Measurements from ENCODE around the gene PAXIP1. TPM values are rescaled to one million over a fixed set of nuclear protein-coding genes. Genes with fewer than 3 reads are reported as not detected.
A peak's percentile ranks its signal among the peaks of the same experiment; 100 is the strongest.
"Not testable (repeated sequence)": the region's sequence is repeated elsewhere in the genome, so short reads cannot be mapped to it uniquely, and the experiment has no call there.

PAXIP1 gene, protein sequence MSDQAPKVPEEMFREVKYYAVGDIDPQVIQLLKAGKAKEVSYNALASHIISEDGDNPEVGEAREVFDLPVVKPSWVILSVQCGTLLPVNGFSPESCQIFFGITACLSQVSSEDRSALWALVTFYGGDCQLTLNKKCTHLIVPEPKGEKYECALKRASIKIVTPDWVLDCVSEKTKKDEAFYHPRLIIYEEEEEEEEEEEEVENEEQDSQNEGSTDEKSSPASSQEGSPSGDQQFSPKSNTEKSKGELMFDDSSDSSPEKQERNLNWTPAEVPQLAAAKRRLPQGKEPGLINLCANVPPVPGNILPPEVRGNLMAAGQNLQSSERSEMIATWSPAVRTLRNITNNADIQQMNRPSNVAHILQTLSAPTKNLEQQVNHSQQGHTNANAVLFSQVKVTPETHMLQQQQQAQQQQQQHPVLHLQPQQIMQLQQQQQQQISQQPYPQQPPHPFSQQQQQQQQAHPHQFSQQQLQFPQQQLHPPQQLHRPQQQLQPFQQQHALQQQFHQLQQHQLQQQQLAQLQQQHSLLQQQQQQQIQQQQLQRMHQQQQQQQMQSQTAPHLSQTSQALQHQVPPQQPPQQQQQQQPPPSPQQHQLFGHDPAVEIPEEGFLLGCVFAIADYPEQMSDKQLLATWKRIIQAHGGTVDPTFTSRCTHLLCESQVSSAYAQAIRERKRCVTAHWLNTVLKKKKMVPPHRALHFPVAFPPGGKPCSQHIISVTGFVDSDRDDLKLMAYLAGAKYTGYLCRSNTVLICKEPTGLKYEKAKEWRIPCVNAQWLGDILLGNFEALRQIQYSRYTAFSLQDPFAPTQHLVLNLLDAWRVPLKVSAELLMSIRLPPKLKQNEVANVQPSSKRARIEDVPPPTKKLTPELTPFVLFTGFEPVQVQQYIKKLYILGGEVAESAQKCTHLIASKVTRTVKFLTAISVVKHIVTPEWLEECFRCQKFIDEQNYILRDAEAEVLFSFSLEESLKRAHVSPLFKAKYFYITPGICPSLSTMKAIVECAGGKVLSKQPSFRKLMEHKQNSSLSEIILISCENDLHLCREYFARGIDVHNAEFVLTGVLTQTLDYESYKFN
- 8.2 and 10.2 TPM in 2 replicates for total RNA-seq (2014; rRNA removed; shearing (Covaris generic))

DNA sequence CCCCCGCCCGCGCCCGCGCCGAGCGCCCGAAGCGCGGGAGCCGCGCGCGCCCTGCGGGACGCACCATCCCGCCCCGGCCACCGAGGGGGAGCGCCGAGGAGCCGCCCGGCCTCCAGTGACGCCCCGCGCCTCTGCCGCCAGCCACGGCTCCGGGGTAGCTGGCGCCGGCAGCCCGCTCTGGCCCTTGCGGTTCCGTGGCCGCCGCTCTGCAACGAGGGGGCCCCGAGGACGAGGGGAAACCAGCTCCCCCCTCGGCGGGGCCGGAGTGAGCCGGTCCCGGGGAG lies at the start of gene PAXIP1:
PAXIP1 (minus strand) TSS at position 33 of the 284 bp plus-strand sequence. CDS start 195 bp downstream, outside the sequence.
- no peak for DNase-seq (ENCODE audit: low read depth)

DNA sequence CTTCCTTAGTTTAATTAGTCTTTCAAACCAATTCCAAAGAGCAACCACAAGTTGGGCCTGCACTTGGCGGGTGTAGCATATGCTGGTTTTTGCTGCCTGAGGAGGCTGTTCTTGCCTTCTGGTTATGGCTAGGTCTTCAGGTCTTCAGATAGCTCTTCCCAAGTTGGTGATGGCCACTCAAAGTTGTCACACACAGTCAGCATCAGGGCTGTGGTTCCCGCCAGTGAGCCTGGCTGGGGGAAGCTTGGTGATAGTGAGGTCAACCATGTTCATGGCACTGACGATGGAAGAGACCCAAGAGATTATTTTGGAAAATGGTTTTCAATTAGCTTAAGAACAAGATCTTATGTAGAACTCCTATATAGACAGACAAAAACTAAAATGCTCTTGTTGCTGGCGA lies 48.4 kb upstream of the PAXIP1 start:
- no peak for DNase-seq (ENCODE audit: low read depth)

DNA sequence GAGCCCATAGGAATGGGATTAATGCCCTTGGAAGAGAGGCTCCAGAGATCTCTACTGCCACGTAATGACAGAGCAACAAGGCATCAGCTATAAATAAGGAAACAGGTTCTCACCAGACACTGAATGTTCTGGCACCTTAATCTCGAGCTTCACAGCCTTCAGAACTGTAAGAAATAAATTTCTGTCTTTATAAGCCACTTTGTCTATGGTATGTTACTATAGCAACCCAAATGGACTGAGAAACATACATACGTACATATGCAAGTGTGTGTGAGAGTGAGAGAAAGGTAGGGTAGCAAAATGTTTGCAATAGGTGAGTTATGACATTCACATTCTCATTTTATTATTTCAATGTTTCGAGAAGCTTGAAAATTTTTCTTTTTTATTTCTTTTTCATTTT lies 45.1 kb upstream of the PAXIP1 start:
- DNase-seq (ENCODE audit: low read depth) = no peak

DNA sequence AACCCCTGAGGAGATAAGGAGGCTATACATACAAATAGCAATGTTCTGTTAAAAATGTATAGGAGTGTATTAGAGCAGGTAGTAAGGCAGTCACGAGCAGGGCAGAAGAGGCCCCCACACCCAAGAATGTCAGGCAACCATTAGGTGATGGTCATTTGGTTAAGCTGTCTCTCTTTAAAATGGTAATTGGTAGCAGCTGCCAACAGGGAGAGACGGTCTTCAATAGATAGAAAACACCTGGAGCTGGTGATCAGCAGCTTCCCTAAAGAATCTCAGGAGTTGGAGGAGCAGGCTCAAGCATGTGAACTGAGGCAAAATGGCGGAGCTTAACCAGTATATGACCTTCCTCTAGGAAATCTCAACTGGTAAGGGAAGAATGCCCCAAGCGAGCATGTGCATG lies 40.8 kb upstream of the PAXIP1 start:
- no peak for DNase-seq (ENCODE audit: low read depth)

DNA sequence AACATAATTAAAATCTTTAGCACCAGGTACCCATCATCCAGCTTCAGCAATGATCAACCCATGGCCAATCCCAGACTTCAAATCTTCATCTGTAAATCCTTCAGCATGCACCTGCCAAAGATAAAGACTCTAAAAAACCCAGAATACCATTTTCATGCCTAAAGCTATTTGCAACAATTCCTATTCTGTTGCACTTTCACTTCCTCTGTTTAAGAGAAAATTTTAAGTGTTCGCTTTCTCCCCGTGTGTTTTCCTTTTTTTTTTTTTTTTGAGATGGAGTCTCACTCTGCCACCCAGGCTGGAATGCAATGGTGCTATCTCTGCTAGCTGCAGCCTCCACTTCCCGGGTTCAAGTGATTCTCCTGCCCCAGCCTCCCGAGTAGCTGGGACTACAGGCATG lies 35.4 kb upstream of the PAXIP1 start:
- no peak for DNase-seq (ENCODE audit: low read depth)

DNA sequence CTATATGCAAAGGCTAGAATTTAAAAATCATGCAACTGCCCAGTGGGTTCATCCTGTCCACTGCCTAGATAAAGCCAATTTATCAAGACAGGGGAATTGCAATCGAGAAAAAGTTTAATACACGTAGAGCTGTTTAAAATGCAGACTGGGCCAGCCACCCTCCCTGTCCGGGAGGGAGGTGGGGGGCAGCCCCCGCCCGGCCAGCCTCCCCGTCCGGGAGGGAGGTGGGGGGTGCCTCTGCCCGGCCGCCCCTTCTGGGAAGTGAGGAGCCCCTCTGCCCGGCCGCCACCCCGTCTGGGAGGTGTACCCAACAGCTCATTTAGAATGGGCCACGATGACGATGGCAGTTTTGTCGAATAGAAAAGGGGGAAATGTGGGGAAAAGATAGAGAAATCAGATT lies 31.6 kb upstream of the PAXIP1 start:
- not testable (repeated sequence) for DNase-seq (ENCODE audit: low read depth)

DNA sequence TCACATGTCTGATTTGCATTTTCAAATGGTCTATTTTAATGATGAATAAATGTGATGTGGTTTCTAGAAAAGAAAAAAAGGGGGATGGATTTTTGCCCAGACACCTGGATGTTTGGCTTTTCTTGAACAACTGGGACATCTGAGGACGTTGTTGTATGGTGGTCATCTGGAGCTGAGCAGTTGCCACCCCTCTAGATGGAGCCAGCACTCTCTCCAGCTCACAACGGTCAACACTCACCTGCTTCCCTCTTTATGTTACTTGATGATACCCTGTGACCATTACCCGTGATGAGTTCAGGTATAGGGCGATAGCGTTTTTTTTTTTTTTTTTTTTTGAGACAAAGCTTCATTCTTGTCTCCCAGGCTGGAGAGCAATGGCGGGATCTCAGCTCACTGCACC lies 30.1 kb upstream of the PAXIP1 start:
- no peak for DNase-seq (ENCODE audit: low read depth)

DNA sequence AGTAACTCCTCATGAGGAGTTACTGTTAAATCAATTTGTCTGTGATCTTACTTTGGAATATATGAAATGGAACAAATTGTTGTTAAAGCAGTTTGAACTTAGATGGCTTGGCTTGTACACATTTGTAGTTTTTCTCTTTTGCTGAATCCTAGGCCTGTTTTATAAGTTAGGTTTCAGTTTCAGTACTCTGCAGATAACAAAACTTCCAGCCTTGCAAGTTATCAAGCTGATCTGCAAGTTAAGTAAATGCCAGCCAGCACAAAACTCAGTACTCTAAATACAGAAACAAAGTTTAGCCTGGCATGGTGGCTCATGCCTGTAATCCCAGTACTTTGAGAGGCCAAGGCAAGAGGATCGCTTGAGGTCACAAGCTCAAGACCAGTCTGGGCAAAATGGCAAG lies 25.0 kb upstream of the PAXIP1 start:
- DNase-seq (ENCODE audit: low read depth) = no peak

DNA sequence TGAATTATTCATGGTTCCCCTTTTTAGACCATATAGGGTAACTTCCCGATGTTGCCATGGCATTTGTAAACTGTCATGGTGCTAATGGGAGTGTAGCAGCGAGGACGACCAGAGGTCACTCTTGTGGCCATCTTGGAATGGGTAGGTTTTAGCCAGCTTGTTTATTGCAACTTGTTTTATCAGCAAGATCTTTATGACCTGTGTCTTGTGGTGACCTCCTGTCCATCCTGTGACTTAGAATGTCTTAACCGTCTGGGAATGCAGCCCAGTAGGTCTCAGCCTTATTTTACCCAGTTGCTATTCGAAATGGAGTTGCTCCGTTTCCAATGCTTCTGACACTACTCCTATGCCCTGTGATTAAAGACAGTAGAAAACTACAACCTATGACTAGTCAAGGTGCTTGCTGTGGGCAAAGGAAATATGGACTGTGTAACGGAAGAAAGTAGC lies 18.8 kb upstream of the PAXIP1 start:
- no peak for DNase-seq (ENCODE audit: low read depth)

DNA sequence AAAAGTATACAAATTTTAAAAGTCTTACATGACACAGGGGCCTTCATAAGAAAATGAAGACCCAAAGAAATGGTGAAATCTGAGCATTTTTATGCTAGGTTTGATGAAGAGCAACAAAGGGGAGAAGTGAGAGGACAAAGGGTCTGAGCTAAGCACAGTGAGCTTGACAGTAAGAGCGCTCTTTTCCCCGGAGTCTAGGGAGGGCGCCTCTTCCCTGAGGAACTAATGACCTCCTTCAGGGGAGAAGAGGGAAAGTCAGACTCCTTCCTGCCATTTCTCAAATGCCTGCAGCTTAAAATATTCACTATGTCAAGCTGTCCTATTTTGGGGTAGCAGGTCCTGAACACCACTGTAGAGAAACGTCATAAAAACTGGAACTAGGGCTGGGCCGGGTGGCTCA lies 18.1 kb upstream of the PAXIP1 start:
- no peak for DNase-seq (ENCODE audit: low read depth)

DNA sequence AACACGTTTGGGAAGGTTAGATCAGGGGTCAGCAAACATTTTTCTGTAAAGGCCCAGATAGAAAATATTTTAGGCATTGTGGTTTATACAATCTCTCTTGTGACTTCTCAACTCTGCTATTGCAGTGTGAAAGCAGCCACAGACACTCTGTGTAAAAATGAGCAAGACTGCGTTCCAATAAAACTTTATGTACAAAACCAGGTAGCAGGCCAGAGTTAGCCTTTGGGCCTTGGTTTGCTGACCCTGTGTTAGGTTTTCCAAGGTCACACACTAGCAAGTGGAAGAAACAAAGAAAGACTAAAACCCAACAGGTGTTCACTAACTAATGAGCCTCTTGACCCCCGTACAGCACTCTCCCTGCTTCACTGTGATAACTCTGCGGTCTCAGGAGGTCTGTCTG lies 14.9 kb upstream of the PAXIP1 start:
- no peak for DNase-seq (ENCODE audit: low read depth)

DNA sequence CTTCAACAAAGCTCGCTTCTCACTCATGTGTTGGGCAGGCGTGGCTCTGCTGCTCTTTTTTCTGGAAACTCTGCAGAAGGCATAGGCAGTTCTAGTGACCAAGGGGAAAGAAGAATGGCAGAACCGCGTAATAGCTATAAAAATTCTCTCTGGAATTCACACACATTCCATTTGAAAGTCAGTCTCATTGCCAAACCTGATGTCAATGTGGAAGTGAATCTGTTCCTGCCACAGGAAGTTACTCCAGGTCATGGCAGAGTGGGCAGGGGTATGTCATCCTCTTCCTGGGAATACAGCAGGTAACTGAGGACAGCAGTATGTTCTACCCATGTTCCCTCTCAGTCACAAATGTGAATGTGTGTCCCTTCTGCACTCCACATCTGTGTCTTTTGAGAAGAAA lies 8.2 kb upstream of the PAXIP1 start:
- DNase-seq (ENCODE audit: low read depth) = no peak

DNA sequence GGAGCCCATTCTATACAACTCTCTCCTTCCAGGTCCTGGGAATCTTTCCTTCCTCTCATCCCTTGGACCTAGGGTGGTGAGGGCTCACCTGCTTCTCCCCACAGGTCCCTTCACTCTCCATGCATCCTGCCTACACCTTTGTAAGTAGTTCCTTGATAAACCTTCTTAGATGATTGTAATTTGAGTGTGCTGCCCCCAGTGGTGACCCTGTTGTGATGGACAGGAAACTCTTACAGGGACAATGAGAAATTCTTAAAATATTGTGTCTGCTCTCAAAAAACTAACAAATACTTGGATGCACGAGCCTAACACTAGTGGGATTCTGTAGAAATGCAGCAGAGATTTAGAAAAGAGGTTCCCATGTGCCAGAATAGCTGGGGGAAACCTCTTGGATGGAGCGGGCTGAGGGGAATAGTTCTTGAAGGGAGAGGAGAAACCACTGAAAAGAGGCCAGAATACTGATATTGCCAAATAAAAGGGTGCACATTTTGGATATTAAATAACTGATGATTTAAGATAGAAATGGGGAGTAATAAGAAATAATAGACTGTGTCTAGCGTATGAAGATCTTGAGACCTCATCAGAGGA lies 6.7 kb upstream of the PAXIP1 start:
- DNase-seq (ENCODE audit: low read depth) = peak; percentile 8

DNA sequence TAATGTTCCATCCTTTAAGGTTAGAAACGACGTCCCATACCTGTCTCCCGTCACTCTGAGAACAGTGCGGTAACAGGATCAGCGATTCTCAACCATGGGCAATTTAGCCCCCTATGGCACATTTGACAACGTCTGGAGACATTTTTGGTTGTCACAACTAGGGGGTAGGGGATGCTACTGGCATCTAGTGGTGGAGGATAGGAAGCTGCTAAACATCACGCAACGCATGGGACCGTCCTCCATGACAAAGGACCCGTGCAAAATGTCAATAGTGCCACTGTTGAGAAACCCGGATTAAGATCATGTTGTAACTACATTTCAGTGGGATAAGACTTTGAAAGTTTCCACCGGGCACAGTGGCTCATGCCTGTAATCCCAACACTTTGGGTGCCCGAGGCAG lies 5.0 kb upstream of the PAXIP1 start:
- DNase-seq (ENCODE audit: low read depth) = peak; percentile 47

DNA sequence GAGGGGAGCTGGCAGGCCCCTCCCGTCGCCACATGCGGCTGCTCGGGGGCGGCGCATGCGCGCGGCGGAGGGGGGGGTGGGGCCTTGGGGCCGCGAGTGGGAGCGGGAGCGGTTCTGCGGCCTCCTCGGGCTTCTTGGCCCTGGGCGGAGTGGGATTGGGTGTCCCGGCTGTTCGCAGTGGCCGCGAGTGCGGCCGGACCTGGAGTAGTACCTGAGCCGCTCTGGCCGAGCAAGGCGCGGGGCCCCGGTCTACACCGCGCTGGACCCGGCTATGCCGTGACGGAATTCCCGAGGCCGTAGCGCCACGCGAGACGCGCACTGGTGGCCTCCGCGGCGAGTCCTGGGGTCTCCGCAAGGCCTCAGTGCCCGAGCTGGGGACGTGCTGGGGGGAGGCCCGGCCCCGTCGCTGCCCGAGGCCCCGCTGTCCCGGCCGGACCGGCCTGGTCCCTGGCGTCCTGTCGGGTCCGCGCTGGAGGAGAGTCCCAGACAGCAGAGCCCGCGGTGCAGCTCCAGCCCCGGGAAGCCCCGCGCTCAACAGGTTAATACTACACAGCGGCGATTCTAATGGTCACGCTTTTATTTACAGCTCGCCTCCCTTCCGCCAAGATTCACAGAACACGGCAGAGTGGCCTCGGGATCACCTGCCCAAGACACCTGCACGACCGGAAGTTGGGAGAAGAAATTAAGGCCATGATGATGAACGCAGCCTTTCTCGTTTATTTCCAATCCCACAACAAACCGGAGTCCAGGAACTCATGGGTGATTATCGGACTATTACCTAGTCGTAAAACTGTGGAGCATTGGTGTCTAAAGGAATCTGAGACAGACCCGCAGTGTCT lies 671 bp upstream of the PAXIP1 start:
- DNase-seq (ENCODE audit: low read depth) = peak; percentile 80

DNA sequence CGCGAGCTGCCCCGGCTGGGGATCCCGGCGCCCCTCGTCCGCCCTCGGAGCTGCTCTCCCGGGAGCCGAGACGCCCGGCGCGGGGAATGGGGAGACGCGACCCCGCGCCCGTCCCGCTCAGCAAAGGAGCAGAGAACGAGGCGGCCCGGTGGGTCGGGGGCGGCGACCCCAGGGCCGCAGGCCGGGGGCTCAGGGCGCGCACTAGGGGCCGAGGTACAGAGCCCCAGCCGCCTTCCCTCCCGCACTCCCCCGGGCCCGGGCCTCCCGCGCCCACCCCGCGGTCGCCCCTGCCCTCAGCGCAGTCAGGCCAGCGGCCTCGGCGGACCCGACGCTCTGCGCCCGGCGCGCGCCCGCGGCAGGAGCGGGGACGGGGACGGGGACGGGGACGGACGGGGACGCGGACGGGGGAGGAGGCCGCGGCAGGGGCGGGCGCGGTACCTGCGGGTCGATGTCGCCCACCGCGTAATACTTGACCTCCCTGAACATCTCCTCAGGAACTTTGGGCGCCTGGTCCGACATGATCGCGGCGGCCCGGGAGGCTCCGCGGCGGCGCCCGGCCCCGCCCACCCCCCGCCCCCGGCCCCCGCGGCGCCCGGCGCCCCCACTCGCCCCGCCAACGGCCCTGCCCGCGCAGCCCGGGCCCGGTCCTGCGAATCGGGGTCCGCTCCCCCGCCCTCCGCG lies 373 bp downstream of the PAXIP1 start:
- peak; percentile 26 for DNase-seq (ENCODE audit: low read depth)

DNA sequence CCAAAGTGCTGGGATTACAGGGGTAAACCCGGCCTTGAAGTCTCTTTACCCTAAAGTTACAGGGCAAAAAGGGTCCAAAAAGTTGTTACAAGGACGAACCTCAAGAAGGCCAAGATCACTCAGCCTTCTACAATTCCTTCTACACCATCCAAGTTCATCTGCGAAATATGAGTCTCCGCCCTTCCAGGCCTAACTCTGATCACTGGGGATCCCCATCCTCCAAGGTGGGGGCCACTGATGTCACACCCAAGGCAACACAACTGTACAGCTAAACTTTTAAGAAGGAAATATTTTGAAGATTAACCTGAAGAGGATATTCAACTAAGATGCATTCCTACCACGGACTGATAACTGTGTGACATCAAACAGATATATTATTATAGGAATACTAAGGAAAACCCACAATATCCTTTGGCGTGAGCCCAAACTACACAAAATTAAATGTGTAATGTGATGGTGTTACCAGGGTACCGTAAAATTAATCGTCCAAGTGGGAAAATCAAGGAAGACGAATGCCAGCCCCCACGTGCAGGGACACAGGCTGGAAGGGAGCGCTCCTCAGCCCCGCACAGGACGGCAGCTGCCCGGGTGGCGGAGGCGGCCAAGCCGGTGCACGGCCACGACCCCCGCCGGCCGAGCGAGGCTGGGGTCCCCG lies 1.0 kb downstream of the PAXIP1 start:
- DNase-seq (ENCODE audit: low read depth) = peak; percentile 9

DNA sequence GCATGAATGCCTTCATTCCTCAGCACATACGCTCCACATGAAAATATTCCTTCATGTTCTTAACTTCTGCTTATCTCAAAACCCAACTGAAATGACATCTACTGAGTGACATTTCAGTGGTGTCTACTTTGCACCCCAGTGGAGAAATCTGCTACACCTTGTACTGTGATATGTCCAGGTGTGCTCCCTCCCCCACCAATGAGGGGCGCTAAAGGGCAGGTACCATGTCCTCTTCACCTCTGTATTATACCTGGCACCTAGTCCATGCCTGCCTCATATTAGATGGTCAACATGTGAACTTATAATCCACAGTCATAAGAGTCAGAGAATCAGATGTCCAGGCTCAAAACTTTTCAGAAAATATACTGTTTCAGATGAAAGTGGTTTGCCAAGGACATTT lies 2.1 kb downstream of the PAXIP1 start:
- DNase-seq (ENCODE audit: low read depth) = no peak

DNA sequence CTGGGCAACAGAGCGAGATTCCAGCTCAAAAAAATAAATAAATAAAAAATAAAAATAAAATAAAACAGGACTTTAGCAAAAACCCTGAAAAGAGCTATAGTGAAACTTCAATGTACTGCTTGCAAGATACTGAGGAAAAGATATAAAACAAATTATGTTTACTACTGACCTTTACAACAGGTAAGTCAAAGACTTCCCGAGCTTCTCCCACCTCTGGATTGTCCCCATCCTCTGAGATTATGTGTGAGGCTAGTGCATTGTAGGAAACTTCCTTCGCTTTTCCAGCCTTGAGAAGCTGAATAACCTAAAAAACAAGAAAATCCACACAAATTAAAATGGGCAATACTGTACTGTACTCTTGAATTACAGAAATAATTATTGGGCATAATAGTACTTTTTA lies 4.4 kb downstream of the PAXIP1 start:
- DNase-seq (ENCODE audit: low read depth) = no peak

DNA sequence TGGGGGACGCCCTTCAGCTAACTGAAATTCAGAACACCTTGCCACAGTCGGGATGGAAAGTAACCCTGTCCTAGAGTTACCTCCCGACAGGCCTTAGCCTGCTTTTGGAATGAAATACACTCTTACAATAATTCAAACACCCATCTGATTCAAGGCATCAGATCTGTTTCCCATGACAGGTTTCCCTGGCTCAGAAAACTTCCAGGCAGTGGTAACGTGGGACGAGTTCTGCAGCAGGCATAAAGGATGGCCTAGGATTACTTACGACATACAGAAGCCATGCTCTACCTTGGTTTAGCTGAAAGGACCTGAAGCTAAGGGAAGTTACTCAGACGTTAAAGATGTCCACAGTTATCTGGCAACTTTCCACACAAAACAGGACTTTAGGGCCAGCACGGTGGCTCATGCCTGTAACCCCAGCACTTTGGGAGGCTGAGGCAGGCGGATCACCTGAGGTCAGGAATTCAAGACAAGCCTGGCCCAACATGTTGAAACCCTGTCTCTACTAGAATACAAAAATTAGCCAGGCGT lies 5.0 kb downstream of the PAXIP1 start:
- DNase-seq (ENCODE audit: low read depth) = no peak
